Activated naive CD4-positive, alpha-beta T cell (primary cell): Measurements from ENCODE around the gene DDIT4.
"Not testable (repeated sequence)": the region's sequence is repeated elsewhere in the genome, so short reads cannot be mapped to it uniquely, and the experiment has no call there.

Experiments
- DNase-seq, 4 experiments: peaks; one replicate each; lab custom pipeline; 2025; lab: John Stamatoyannopoulos, UW

Gene DDIT4

DNA sequence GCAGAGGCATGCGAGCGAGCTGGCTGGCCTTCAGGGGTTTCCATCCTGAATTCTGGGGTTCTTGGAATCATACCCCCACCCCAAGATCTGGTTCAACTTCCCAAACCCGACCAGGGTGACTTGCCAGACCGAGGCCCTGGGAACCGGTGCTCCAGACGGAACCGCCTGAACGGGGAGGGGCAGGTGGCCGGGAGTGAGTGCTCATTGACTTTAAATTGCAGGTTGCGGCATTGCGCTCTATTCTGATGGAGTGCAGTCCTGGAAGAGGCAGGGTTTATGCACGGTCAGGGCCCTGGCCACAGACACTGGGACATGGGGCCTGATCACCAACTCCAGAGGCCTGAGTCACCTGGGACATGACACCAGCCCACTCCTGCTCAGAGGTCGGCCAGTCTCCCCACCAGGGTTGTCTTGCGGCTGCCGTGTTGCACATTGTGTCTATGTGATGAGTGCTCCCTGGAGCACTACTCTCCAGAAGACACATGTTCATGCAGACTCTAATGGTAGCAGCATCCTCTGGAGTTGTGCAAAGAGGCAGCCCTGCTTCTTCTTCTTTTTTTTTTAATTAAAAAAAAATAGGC, 5.8 kb upstream of the DDIT4 start:
- no peak for DNase-seq

DNA sequence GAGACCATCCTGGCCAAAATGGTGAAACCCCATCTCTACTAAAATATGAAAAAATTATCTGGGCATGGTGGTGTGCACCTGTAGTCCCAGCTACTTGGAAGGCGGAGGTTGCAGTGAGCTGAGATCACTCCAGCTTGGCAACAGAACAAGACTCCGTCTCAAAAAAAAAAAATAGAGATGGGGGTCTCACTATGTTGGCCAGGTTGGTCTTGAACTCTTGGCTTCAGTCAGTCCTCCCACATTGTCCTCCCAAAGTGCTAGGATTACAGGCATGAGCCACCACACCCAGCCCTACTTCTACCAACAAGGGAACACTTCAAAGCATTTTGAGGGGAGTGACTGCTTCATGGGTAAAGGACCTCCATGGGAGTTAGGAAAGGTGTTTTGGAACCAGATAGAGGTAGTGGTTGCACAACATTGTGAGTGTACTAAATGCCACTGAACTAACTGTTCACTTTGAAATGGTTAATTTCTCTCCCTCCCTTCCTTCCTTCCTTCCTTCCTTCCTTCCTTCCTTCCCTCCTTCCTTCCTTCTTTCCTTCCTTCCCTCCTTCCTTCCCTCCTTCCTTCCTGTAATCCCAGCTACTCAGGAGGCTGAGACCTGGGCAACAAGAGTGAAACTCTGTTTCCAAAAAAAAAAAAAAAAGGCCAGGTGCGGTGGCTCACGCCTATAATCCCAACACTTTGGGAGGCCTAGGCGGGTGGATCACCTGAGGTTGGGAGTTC, 5.1 kb upstream of the DDIT4 start:
- DNase-seq = not testable (repeated sequence)

DNA sequence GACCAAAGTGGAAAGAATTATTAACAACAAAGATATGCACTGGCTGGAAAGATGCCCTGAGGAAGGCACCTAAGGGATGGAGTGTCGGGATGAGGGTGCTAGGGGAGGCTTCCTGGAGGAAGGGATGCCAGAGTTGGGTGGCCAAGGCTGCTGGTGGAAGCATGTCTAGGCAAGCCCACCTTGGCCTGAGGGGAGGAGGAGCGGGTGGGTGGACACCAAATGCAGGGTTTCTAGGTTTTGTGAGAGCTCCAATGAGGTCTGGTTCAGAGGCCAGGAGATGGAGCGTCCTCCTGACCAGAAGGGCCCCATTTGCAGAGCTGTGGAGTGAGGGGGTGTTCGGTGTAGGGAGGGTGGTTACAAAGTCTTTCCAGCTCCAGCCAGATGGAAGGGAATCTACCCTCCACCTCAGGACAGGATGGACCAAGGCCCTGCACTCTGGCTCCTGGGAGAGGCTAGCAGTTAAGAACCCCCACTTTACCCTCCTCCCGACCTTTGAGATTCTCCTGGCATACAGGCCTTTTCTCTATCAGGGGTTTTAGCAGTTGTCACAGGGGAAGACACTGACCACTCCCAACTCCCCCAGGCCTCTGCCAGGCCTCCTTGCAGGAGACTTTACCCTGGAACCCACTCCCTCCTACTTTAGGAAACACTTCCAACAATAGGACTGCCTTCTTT, 3.0 kb upstream of the DDIT4 start:
- DNase-seq = no peak

DNA sequence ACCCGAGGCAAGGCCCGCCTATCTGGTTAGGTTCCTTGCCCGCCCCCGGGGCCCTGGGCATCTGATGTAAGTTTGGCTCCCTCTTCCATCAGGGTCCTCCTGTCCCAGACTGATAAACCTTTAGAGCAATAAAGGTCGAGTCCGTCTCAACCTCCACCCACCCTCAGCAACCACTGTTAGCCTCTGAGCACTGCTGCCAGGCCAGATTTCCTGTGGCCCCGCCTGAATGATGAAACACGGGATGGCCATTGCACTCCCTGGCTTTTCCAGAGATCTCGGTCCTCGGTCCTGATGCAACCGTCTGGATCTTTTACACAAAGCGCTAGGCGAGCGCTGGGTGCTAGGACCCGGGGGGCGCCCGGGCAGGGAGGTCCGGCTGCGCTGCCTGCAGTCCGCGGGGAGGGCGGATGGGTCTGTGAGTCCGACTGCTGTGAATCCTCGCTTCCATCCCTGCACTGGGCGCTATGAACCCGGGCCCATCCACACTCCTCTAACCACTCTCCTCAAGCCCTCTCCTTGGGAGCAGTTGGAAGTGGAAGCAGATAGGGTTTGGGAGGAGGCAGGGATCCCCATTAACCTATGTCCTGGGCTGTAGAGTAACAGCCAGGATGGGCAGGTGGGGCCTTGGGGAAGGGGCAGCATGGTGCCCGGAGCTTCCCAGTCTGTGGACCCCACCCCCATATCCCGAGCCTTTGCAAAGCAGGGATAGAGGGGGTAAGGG, 875 bp upstream of the DDIT4 start:
- DNase-seq = peak in 1 of 4 experiments; percentile 29

DNA sequence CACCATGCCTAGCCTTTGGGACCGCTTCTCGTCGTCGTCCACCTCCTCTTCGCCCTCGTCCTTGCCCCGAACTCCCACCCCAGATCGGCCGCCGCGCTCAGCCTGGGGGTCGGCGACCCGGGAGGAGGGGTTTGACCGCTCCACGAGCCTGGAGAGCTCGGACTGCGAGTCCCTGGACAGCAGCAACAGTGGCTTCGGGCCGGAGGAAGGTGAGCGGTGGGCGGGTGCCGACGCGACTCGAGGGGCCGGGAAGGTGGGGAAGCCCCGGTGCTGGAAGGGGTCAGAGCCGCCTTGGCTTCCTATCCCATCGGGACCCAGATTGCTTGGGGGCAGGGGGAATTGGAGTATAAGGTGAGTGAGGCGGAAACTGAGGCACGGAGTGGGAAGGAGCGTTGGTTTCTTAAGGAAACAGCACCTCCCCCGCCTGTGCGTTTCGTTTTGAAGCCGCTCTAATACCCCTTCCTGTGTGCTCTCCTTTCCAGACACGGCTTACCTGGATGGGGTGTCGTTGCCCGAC, 547 bp downstream of the DDIT4 start:
- no peak for DNase-seq

DNA sequence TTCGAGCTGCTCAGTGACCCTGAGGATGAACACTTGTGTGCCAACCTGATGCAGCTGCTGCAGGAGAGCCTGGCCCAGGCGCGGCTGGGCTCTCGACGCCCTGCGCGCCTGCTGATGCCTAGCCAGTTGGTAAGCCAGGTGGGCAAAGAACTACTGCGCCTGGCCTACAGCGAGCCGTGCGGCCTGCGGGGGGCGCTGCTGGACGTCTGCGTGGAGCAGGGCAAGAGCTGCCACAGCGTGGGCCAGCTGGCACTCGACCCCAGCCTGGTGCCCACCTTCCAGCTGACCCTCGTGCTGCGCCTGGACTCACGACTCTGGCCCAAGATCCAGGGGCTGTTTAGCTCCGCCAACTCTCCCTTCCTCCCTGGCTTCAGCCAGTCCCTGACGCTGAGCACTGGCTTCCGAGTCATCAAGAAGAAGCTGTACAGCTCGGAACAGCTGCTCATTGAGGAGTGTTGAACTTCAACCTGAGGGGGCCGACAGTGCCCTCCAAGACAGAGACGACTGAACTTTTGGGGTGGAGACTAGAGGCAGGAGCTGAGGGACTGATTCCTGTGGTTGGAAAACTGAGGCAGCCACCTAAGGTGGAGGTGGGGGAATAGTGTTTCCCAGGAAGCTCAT, 1.1 kb downstream of the DDIT4 start:
- DNase-seq = peak; percentile 26 to 75 (median 46)

DNA sequence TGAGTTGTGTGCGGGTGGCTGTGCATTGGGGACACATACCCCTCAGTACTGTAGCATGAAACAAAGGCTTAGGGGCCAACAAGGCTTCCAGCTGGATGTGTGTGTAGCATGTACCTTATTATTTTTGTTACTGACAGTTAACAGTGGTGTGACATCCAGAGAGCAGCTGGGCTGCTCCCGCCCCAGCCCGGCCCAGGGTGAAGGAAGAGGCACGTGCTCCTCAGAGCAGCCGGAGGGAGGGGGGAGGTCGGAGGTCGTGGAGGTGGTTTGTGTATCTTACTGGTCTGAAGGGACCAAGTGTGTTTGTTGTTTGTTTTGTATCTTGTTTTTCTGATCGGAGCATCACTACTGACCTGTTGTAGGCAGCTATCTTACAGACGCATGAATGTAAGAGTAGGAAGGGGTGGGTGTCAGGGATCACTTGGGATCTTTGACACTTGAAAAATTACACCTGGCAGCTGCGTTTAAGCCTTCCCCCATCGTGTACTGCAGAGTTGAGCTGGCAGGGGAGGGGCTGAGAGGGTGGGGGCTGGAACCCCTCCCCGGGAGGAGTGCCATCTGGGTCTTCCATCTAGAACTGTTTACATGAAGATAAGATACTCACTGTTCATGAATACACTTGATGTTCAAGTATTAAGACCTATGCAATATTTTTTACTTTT, 1.8 kb downstream of the DDIT4 start:
- DNase-seq = no peak

DNA sequence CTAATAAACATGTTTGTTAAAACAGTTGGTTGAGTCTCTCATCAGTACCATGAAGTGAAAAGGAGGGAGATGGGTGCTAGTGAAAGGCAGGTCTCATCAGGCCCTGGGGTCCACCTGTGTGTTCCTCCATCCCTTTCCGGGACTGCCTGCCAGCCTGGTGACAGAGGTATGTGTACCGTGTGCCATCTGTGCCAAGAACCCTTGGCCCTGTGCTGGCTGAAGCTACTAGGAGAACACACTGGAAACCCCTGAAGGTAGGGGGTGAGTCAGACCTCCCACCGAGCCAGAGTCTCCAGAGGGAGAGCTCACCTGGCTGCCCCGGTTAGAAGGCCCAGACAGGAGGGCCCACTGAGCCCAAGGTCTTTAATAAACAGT, 2.3 kb downstream of the DDIT4 start:
- no peak for DNase-seq

DNA sequence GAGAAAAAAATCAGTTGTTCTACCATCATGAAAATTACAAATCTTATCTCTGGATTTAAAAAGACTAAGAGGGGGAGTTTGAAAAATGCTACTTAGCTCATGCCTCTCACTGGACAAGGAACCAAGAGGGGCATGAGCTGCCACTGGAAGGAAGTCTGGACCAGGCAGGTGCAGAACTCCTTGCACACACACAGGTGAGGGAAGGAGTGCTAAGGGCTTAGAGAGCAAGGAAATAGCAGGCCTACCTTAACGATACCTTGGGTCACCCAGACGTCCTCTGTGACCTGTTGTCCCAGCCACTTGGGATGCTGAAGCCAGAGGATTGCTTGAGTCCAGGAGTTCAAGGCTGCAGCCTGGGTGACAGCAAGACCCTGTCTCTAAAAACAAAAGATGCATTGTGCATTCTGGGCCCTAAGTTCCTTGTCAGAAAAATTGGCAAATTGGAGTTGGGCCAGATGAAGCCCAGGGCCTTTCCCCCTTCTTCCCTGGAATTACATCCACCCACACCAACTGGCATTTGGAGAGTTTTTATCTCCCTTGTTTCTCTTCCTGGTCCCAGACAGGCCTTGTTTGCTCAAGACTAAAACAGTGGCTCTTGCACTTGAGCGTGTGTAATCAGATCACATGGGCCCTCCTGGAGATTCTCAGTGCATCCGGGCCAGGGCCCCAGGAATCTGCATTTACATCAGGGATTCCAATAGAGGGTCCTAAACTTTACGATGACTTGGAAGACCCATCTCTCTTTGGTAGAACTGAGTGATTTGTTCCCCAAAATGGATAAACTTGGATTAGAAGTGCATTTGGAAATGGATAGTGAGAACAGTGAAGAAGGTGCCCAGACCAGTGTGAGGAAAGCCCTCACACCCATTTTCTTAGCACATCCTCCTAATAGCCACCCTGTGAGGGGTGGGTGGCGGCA, 3.0 kb downstream of the DDIT4 start:
- no peak for DNase-seq

DNA sequence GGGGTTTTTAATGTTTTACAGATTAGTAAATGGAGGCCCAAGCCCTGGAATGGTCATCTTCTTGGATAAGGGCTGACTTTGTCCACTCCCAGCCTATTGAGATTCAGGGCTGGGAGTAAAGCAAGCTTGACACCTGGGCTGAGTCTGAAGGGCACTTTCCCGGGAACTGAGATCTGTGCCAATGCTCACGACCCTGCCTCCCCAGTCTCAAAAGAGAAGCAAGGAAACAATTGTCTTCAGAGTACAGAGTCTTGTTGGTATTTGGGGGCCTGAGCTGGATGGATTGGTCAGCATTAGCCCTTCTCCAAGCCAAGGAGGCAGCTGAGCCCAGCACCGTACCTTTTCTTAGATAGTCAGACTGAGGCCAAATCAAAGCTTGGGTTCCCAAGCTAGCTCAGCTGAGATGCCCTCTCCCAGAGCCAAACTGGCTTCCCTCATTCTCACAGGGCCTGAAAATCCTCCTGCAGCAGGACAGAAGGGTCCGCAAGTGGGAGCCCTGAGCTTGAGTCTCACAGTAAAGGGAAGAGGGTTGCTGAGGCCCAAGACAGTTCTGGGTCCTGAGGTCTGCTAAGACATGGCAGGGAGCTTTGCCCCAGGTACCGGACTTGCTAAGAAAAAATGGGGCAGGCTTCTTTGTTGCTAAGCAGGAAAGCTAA, 3.7 kb downstream of the DDIT4 start:
- DNase-seq = no peak

DNA sequence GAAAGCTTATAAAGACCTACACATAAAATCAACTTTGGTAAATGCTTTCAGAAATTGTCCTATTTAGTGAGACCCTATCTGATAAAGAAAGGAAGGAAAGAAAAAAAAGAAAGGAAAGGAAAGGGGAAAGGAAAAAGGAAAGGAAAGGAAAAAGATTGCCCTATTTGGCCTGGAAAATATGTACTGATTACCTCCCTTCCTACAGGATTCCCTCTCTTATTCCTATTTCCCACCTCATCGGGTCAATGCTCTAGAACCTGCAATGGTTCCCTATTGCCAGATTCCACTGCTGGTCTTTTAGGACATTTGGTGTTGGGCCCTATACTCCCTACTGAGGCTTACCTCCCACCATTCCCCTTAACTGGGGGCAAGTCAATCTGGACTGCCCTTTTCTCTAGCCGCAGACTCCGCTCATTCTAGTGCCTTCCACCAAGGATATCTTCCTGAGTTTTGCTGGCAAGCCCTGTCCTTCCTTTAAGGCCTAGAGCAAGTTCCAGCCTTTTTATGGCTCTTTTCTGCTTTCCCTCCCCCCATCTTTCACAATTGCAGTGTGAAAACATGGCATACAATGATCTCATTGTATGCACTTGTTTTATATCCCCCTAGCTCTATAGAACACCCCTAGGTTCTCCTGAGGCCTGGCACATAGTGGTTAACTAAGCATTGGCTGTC, 4.4 kb downstream of the DDIT4 start:
- no peak for DNase-seq

DNA sequence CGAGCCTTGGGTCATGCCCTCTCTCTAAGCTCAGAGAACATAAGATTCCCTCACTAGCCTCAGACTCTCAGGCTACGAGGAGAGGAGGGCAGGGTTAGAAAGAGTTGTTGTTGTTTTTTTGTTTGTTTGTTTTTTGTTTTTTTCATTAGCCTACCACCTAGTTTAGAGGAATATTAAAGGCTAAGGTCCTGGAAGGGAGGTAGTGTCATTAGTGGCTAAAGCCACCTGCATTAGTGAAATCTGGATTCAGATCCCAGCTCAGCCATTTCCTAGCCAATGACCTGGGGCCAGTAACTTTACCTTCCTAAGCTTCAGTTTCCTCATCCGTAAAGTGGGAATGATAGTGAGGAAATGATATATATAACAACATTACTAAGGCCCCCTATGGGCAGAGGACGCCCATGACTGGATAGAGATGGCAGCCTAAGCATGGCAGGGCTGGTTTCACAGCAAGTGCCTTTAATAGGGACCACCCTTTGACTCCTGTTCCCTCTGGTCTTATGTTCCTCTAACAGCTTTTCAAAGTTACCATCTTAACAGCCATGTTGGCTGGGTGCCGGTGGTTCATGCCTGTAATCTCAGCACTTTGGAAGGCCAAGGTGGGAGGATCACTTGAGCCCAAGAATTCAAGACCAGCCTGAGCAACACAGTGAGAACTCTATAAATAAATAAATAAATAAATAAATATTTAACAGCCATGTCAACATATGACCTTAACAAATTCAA, 5.1 kb downstream of the DDIT4 start:
- DNase-seq = no peak

DNA sequence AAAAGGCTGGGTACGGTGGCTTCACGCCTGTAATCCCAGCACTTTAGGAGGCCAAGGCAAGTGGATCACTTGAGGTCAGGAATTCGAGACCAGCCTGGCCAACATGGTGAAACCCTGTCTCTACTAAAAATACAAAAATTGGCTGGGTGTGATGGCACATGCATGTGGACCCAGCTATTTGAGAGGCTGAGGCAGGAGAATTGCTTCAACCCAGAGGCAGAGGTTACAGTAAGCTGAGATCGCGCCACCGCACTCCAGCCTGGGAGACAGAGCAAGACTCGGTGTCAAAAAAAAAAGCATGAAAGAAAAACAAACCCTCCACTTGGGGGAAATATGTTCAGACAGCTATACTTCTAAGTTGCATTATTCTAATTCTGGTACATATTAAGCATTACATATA, 5.9 kb downstream of the DDIT4 start:
- not testable (repeated sequence) for DNase-seq

DNA sequence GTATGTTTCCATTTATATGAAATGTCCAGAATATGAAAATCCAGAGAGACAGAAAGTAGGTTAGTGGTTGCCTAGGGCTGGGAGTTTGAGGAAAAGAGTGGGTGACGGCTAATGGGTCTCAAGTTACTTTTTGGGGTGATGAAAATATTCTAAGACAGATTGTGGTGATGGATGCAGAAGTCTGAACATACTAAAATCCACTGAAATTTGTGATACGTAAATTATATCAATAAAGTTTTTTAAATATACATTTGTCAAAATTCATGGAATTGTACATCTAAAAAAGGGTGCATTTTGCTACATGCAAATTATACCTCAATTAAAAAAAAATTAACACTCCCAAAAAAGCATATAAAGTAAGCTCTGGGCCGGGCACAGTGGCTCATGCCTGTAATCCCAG, 9.4 kb downstream of the DDIT4 start:
- DNase-seq = no peak

DNA sequence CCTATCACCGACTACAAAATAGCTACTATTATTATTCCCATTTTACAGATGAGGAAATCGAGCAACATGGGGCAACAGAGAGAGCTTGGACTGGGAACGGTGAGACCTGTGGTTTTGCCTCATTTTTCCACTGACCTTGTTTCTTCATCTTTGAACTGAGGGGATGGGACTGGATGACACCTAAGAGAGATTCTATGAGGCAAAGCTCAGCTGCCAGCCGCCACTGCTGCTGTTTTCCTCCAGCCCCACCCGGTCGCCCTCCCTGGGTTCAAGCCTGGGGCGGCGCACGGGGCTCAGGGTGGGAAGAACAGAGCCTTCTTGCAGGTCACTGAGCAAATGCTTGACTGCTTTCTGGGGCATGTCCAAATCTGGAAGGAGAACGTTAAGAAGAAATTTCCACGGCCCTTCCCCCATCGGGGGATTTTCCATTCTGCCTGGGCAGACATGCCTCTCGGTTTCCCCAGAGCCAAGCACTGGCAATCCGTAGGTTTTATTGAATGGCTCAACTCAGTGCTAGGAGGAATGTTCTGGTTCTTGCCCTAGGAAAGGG, 12.3 kb downstream of the DDIT4 start:
- no peak for DNase-seq

DNA sequence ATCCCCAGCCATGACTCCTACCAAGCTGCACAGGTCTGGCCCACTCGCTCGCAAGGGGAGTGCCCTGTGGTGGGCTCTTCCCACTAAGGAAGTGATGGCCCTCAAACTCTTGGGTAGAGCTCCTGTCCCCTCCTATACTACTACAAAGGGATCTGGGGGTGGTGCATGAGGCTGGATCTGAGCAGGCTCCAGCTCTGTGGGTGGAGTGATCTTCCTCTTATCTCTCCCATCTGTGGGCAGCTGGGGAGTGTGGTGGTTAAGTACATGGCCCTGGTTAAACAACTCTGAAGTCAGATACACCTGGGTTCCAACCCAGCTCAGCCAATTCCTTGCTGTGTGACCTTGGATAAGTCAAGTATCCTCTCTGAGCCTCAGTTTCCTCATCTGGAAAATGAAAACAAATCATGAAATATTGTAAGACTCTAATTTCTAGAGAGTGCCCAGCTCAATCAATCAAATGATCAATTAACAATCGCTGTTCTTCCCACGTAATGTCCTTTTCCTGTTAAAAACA, 17.4 kb downstream of the DDIT4 start:
- DNase-seq = no peak

DNA sequence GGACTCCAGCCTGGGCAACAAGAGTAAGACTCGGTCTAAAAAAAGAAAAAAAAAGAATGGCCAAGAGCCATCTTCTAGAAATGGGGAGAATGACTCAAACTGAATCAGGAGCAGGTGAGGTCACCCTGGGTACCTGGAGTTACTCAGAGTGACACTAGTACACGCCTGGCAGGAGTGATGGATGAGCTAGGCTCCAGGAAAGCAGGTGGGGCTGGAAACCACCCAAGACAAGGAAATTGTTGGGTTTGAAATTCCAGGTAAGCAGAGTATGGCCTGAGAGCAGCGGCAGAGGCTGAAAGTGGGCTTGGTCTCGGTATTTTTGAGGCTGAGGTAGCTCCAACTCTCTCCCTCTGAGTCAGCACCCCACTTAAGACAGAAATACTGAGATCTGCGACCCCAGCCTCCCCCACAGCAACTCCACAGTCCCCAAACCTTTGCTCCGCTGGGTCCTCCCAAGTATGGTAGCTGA, 18.5 kb downstream of the DDIT4 start:
- no peak for DNase-seq

DNA sequence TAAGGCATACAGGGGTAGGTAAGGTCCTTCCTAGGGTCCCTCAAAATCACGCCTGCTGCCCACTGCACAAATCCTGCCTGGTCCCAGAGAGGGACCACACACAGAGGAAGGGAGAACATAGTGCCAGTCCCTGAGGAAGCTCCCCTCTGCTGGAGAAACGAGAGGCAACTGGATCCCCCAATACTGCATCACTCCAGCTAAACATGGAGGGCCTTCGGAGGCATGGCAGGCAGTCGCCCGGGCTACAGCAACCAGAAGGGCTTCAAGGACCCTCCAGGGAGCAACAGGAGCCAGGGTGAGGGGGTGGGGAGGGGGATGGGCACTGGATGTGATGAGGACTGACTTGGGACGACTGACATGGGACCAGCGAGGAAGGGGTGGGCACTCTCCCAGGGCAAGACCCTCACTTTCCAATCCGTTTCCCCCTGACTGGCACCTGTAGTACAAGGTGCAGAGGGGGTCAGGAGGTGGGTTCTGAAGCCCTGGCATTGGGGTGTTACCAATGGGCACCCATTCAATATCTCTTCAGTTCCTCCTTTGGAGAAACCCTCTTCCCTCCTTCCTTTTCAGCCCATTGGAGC, 21.7 kb downstream of the DDIT4 start:
- no peak for DNase-seq
